Activated T-helper 9 cell treated with anti-CD3 and anti-CD28 coated beads, Interleukin-2, amount 50 U/mL, for 16 hours (primary cell): ENCODE measurements around the gene BRPF1.

ENCODE experiments used
- DNase-seq: peaks from one replicate; pipeline ENCODE4 v3.0.0-alpha.2; 2020; ENCODE audit warnings: low read depth

The BRPF1 gene

GRCh38 chr3:9732080-9732739 is 675 bp downstream of the BRPF1 start:
- no peak for DNase-seq

DNA sequence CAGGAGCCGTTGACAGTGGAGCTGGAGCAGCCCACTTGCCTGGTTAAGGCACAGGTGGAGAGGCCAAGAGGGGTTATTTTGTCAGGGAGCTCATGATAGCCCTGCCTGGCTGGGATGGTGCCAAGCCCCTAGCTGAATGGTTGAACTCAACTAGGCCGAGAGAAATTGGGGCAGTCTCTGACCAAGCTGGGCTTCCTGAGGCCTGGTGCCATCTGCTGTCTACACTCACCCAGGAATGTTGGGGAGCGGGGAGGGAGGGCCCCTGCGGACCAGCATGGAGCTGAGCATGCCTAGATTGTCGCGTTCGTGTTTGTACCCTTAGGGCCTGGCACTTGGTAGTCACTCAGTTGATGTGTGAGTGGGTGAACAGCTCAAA is 1.2 kb downstream of the BRPF1 start:
- no peak for DNase-seq

GRCh38 chr3:9736831-9737230 is 5.3 kb downstream of the BRPF1 start:
- no peak for DNase-seq

DNA sequence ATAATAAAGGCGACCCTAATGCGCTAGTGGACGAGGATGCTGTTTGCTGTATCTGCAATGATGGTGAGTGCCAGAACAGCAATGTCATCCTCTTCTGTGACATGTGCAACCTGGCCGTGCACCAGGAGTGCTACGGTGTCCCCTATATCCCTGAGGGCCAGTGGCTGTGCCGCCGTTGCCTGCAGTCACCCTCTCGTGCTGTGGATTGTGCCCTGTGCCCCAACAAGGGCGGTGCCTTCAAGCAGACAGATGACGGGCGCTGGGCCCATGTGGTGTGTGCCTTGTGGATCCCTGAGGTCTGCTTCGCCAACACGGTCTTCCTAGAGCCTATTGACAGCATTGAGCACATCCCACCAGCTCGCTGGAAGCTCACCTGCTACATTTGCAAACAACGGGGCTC is 7.6 kb downstream of the BRPF1 start:
- DNase-seq: no peak

GRCh38 chr3:9742560-9742959 is 11.0 kb downstream of the BRPF1 start:
- no peak for DNase-seq

GRCh38 chr3:9743548-9743947 is 12.0 kb downstream of the BRPF1 start:
- DNase-seq: no peak

GRCh38 chr3:9744162-9744561 is 12.6 kb downstream of the BRPF1 start:
- DNase-seq: no peak

GRCh38 chr3:9745521-9745920 is 14.0 kb downstream of the BRPF1 start:
- DNase-seq: no peak

GRCh38 chr3:9746330-9746729 is 14.8 kb downstream of the BRPF1 start:
- no peak for DNase-seq

DNA sequence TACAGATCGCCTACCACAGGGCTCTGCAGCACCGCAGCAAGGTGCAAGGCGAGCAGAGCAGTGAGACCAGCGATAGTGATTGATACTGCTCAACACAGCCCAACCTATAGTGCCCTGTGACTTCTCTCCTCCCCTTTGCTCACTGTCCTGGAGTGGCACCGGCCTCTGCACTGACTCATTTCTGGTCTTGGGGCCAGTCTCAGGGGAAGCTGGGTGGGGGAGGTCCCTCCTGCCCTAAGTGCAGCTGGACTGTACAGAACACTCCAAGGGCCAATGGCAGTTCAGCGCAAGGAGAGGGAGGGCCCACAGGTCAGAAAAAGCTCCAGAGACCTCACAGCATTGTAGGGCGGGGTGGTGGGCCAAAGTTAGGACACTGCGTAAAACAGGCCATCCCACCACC is 15.7 kb downstream of the BRPF1 start:
- no peak for DNase-seq

GRCh38 chr3:9748031-9748430 is 16.5 kb downstream of the BRPF1 start:
- no peak for DNase-seq

- DNase-seq: no peak
Measured at GRCh38 chr3:9749296-9749644, 17.7 kb downstream of the BRPF1 start.

- peak; percentile 93 for DNase-seq
Measured at GRCh38 chr3:9749645-9750555, 18.4 kb downstream of the BRPF1 start, which contains the start of gene OGG1. Gene OGG1 (plus strand): TSS chr3:9749952. CDS start chr3:9750287, 335 bp downstream.

- no peak for DNase-seq
Measured at GRCh38 chr3:9750556-9751411, 19.2 kb downstream of the BRPF1 start.

GRCh38 chr3:9754678-9755077 is 23.1 kb downstream of the BRPF1 start:
- DNase-seq: no peak

DNA sequence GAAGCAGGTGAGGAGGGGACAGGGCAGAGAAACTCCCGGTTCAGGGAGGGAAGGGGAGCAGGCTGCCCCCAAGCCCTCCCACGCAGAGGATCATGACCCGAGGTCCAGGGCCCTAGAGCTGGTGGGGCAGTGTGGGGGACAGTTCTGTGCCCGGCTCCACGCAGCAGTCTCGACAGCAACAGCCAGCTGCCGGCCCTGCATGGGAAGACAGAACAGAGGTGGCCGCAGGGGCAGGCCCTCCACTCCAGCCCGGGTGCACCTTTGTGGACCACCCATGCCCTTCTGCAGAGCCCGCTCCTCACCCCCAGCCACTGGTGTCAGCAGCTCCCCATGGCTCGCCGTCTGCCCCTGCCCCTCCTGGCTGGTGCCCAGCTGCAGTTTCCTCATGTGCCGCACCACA is 25.9 kb downstream of the BRPF1 start:
- no peak for DNase-seq

DNA sequence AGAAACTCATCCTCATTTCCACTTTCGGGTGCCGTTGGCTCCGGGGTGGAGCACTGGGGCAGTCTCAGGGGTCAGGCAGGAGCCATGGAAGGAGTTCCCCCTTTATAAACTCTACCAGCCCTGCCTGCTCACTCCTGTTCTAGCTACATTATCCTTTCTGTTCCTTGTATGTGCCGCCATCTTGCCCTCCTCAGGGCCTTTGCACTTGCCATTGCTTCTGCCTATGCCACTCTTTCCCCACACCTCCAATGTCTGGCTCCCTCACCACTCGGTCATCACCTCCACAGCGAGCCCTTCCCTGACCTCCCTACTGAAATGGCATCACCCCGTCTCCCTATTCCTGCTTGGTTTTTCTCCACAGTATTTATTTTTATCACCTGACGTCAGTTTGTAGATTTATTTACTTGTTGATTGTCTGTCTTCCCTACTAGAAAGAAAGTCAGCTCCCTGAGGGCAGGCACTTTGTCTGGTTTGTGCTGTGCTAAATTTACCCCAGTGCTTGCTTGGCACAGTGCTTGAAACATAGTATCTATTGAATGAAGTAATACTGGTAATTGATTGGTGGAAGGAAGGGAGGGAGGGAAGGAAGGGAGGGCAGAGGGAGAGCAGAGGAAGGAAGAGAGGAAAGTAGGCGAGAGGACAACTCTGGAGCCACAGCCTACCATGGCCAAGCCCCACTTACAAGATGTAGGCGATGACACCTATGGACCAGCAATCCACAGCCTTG is 29.4 kb downstream of the BRPF1 start:
- DNase-seq: no peak

GRCh38 chr3:9761919-9762318 is 30.4 kb downstream of the BRPF1 start:
- DNase-seq: no peak

DNA sequence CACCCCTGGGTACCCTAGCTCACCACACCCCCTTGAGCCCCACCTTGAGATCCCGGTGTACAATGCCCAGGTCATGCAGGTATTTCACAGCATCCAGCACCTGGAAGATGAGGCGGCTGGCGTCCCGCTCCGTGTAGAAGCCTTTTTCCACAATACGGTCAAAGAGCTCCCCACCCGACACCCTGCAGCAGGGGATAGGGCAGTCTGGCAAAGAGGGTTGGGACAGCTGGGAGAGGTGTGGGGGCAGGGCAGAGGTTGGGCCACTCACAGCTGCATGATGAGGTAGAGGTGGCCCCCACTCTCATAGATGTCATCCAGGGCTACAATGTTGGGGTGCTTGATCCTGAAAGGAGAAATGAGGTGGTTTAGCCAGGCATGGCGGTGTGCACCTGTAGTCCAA is 31.3 kb downstream of the BRPF1 start:
- DNase-seq: no peak

DNA sequence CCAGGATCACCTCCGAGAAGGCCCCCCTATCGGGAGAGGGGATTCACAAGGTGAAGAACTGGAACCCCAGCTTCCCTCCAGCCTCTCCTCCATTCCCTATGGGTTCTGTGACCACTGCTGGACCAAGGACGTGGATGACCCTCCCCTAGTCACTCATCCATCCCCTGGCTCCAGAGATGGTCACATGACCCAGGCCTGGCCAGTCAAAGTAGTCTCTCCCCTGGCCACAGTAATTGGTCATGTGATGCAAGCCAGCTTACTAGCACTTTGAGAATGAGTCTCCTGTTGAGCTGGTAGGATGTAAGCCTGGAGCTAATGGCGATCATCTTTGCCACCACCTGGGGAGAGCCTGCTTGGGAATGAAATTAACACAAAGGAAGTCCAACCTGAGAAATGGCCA is 34.3 kb downstream of the BRPF1 start:
- DNase-seq: no peak

DNA sequence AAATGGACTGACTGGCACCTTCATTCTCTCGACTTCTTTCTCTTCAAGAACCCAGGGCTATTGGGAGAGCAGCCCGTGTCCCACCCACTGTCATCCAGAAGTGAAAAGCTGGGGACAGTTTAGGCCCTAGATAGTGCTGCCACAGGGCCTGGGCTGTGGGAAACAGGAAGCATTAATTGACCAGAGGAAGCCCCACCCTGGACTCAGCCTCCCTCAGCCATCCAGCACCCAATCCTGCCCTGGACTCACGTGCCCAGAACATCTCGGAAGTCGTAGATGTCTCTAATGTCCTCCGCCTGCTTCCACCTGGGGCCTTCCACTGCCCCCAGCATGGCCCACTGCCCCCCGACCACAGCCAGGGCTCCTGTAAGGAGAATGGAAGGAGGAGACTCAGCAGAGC is 35.9 kb downstream of the BRPF1 start:
- DNase-seq: no peak
